ENCODE measurements around the gene ARID5A.

ARID5A gene

DNA sequence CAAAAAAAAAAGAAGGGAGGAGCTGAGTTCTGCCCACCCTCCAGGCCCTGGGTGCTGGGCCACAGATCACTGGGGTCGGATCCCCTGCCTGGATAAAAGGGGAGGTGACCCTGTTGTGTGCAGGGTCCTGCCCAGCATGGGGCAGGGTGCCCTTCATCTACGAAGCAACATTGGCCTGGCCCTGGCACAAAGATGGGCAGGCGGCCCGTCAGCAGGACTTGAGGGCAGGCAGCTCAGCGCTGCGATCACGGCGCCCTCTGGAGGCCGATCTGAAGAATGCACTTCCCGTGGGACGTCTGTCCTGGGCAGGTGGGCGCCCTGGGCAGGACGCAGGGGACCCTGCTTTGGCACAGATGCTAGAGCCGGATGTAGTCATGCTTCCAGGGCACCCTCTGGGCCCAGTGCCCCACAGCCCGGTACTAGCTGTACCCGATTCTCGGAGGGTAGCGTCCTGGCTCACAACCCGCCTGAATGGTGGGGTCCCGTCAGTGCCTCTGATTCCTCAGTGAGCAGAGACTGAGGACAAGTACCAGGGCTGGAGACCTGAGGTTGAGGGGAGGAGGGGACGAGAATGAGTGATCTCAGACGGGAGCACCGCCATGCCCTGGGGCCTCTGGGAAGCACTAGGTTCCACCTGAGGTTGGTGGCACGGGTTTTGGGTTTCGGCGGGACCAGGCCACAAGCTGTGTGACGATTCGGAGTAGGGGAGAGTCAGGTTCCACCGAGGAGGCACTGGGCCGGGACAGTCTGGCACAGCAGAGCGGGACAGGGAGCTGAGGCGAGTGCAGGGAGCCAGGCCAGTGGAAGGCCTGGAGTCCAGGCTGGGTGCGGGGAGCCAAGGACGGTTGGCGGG is 18.0 kb downstream of the ARID5A start:
- TF ChIP-seq, protein P1, sequence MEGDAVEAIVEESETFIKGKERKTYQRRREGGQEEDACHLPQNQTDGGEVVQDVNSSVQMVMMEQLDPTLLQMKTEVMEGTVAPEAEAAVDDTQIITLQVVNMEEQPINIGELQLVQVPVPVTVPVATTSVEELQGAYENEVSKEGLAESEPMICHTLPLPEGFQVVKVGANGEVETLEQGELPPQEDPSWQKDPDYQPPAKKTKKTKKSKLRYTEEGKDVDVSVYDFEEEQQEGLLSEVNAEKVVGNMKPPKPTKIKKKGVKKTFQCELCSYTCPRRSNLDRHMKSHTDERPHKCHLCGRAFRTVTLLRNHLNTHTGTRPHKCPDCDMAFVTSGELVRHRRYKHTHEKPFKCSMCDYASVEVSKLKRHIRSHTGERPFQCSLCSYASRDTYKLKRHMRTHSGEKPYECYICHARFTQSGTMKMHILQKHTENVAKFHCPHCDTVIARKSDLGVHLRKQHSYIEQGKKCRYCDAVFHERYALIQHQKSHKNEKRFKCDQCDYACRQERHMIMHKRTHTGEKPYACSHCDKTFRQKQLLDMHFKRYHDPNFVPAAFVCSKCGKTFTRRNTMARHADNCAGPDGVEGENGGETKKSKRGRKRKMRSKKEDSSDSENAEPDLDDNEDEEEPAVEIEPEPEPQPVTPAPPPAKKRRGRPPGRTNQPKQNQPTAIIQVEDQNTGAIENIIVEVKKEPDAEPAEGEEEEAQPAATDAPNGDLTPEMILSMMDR (IDR thresholded peaks at IDR 0.05): peak; percentile 93

DNA sequence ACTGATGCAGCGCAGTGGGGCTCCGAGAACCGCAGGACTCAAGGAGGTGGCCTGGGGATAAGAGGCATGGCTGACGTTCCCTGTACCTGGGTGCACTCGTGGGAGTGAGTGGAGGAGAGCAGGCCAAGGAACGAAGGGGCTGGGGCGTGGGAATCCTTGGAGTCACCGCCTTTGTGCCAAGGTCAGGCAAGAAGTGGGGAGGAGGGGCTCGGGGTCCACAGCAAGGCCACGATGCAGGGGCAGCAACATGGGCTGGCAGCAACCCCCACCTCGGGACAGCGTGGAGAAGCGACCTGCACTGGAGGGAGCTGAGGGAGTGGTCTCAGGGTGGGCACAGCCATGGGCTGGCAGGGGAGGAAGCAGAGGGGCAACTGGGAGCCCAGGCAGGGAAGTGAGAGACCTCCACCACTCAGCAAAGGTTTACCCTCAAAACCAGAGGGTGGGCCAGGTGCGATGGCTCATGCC is 18.6 kb downstream of the ARID5A start:
- TF ChIP-seq, protein P1 (IDR thresholded peaks at IDR 0.05): no peak

DNA sequence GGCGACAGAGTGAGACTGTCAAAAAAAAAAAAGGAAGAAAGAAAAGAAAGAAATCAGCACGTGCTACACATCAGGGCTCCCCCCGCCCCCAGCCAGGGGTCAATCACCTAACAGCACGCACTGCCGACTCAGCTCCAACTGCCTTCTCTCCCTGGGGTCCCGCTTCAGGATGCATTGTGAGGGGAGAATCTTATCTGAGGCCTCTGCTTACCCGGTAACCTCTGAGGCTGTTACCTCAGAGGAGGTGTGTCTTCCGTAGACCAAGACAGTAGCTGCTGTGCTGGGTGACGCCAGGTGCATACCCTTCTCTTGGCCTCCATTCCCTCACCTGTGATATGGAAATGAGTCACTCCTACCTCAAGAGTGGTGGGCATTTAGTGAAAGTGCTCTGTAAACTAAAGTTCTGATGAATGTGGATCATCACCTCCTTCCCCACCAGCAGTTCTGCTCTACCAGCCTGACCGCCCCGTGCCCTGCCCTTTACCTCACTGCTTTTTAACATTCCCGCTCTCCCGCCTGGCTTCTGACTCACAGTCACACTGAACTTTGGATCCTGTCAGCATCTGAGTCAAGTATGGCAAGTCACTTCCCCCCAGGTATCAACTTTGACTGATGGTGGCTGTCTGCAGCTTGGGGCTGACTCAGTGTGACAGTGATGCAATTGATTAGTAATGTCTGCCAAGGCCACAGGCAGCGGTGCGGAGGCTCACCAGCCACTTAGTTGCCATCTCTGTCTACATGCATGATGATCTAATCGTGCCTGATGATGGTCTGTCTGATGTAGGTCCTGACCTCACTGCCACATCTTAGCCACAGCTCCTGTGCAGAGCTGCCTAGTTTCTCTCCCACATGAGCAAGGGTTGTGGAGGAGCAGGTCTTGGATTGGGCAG is 20.1 kb downstream of the ARID5A start:
- TF ChIP-seq, protein P1 (IDR thresholded peaks at IDR 0.05): no peak

DNA sequence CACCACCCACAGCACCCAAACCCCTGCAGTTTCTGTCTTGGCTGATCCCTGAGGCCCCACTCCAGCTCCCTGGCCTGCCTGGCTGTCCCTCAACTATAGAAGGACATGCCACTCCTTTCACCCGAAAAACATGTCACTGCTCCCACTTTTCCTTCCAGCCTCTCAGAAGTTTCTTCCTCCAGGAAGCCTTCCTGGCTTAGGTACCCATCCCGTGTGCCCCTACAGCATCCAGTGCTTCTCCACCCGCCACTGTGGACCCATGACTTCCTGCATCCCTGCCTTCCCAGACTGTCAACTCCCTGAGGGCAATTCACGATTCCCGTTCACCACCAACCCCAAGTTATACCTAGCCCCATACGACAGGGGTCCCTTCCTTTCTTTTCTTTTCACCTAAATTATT is 21.5 kb downstream of the ARID5A start:
- TF ChIP-seq, protein P1 (IDR thresholded peaks at IDR 0.05): no peak

DNA sequence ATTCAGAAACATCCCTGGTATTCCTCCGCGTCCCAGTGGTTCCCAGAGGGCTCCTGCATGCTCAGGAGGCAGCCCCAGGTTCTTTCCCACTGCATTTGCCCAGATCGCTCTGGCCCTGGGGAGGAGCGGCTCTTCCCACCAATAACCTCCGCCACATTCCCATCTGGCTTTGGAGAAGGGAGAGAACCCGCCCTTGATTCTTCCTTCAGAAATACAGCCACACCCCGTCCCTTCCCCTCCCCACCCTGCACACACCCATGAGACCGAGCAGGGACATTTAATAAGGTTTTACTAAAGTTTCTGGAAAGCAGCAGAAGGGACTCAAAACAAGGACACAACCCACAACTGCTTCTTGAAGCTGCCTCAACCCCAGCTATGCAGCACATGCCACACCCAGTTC is 21.9 kb downstream of the ARID5A start:
- TF ChIP-seq, protein P1 (IDR thresholded peaks at IDR 0.05): no peak

DNA sequence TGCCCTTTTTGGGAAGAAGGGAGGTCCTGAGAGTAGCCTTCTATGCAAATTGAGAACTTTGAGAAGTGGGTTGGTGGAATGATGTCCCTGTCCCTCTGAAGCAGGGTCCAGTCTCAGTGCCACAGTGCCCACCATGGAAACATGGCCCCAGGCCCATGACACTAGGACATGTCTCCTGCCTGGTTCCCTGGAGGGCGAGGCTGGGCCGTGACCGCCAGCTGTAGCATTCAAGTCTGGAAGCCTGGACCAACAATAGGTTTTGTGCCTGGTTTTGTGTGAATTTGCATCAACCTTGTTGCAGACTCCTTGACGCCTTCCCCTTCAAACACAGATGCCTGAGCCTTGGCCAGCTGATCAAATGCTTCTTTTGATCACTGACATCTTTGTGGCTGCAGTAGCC is 27.5 kb downstream of the ARID5A start:
- TF ChIP-seq, protein P1 (IDR thresholded peaks at IDR 0.05): no peak

DNA sequence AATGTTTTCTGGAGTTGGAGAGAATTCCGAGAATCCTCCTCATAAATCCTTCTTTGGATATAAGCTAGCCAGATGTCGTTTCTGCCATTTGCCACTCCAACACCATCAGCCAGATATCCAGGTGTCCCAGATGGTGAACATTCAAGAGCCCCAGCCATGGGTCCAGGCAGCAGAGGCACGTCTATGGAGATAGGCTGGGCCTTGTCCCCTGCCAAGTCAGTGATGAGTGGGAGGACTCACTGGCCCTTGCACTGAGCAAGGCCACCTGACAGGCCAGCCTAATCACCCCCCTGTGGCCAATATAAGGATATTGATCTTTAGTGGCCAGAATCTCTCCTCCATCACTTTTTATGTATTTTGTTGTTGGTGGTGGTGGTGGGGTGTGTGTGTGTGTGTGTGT is 28.0 kb downstream of the ARID5A start:
- TF ChIP-seq, protein P1 (IDR thresholded peaks at IDR 0.05): no peak
